Activated CD4-positive, CD25-positive, alpha-beta regulatory T cell treated with anti-CD3 and anti-CD28 coated beads, Interleukin-2, amount 50 U/mL, for 72 hours (primary cell): ENCODE results near the gene ANKUB1.

Experiments used
- DNase-seq: peaks from one replicate; pipeline ENCODE4 v3.0.0; 2021

The ANKUB1 gene

GRCh38 chr3:149808209-149808829 lies 16.0 kb upstream of the ANKUB1 start:
- DNase-seq = peak; percentile 39

GRCh38 chr3:149806171-149806778 lies 13.9 kb upstream of the ANKUB1 start:
- no peak for DNase-seq

- no peak for DNase-seq
Observed at GRCh38 chr3:149801639-149802038, 9.3 kb upstream of the ANKUB1 start.

- no peak for DNase-seq
Observed at GRCh38 chr3:149801195-149801594, 8.8 kb upstream of the ANKUB1 start.

GRCh38 chr3:149800693-149801092 lies 8.3 kb upstream of the ANKUB1 start:
- no peak for DNase-seq

GRCh38 chr3:149796026-149796425 lies 3.7 kb upstream of the ANKUB1 start:
- DNase-seq = no peak

GRCh38 chr3:149790698-149791097 lies 1.7 kb downstream of the ANKUB1 start:
- DNase-seq = no peak

DNA sequence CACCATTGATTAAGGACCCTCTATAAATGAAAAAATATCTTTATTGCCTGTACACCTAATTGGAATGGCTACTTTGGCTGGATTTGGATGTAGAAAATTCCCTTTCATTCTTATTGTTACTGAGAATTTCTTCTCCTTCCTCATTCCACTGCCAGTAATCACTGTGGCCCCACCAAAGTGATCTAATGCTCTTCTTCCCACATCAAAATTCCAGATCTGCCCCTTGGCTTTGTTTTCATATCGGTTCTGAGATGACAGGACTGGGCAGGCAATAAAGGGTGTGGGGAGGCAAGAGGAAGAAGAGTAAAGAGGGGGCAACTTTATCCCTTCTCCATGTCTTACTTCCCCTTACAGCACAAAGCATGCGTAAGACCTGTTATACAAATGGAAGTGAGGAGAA lies 2.1 kb downstream of the ANKUB1 start:
- DNase-seq = no peak

GRCh38 chr3:149784064-149784704 lies 8.2 kb downstream of the ANKUB1 start:
- no peak for DNase-seq

GRCh38 chr3:149783576-149783975 lies 8.8 kb downstream of the ANKUB1 start:
- DNase-seq = no peak

DNA sequence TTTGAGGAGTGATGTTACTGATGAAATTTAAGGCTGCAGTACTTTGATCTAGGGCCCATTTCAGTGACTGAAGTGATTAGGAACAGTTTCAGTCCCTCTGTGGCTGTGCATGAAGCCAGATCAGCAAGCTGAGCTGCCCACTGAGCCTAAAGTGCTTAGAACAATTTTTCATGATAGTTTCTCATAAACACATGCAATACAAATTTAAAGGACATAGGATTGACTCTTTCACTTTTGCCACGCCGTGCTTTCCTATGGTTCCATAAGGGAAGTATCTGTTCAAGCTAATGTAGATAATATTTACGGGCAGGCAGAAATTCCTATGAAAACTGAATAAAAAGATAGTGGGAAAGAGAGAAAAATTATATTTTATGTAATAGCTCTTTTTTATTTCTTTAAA lies 10.6 kb downstream of the ANKUB1 start:
- DNase-seq = no peak

DNA sequence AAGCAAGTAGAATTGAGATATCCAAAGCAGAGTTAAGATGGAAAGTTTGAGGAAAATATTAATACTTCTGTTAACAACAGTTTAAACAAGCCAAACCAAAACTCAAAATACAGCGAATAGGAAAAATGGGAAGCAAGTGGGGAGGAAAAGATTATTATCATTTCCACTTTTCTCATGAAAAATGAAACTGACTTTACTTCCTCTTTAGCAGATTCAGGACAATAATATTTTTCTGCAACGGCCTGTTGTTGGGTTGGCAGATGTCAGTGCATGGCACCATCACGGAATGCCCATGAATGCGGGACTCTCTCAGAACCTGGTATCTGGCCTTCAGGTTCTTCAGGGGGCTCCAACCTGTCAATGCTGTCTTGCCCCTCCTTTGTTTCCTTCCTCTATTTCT lies 11.1 kb downstream of the ANKUB1 start:
- no peak for DNase-seq

DNA sequence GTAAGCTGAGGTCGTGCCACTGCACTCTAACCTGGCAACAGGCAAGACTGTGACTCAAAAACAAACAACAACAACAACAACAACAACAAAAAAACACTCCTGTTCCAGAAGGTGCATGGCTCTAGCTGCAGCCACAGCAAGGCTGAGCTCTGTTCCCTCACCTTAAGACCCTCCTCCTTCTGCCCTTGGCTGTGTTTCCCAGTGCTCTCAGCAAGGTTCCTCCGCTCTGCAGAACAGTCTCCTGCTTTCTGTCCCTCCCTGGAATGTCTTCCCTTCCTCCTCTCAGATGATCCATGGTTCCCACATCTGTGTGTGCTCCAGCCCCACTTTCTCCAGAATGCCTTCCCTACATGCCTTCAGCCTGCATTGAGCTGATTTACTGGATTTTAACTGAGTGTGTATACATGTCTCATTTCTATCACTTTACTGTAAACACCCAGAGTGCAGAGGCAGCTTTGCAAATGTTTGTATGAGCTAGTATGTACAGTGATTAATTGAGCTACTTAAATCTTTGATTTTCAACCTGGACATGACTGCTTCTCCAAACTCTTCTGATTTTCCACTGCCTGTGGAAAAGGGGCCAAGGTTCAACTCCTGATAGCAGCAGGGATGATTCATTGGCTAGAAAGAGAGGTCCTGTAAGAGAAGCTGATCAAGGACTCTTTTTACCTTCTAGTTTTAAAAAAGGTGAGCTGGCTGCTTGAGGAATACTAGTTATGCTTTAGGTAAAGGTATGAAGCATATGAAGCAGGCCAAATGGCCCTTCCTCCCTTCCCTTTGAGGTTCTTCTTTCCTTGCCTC lies 14.7 kb downstream of the ANKUB1 start:
- DNase-seq = no peak

GRCh38 chr3:149776170-149776569 lies 16.2 kb downstream of the ANKUB1 start:
- DNase-seq = no peak

DNA sequence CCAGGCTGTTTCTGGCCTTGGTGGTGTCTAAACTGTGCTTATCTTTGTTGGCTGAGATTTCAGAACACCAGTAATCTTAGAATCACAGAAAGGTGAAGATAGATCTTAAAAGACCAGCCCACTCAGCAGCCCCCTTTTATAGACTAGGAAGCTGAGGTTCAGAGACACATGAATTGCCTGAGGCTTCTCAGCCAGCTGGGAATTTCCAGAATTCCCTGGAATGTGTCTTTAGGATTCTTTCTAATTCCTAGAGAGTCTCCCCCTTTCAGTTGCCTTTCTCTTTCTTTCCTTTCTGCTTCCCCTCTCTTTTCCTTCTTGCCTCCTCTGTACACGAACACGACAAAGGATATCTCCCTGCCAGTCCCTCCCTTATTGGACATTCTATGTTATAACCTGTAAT lies 19.5 kb downstream of the ANKUB1 start:
- DNase-seq = no peak

DNA sequence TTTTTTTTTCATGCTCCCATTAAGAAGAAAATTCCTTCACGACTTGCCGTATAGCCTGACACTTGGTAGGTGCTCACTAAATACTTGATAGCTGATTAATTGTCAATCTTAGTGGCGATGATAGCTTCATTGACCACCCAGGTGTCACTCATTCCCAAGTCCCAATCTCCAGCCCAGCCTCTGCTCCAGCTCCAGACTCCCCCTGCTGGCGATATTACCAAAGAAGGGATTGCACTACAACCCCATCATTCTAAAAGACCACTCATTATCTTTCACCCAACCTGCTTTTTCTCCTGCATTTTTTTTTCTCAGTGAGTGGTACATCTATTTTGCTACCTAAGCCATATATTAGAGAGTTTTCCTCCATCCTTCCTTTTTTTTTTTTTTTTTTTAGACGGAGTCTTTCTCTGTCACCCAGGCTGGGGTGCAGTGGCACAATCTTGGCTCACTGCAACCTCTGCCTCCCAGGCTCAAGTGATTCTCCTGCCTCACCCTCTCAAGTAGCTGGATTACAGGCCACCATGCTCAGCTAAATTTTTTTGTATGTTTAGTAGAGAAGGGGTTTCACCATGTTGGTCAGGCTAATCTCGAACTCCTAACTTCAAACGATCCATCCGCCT lies 20.6 kb downstream of the ANKUB1 start:
- DNase-seq = no peak

DNA sequence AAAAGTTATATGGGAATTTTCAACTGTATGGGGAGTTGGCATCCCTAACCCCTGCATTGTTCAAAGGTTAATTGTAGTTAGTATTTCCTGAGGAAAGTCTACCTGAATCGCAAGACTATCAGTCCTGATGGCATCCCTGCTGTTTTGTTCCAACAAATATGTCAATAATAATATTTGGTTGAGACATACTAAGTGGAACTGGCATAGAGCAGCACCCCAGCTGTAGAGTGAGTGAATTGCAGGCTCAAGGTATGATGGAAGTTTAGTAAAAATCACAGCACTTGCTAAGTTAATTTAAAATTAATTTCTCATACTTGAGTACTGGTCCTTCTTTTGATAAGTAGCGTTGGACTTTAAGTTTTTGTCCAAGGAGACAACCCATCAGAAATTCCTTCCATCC lies 22.1 kb downstream of the ANKUB1 start:
- no peak for DNase-seq

GRCh38 chr3:149768704-149769103 lies 23.6 kb downstream of the ANKUB1 start:
- DNase-seq = no peak

DNA sequence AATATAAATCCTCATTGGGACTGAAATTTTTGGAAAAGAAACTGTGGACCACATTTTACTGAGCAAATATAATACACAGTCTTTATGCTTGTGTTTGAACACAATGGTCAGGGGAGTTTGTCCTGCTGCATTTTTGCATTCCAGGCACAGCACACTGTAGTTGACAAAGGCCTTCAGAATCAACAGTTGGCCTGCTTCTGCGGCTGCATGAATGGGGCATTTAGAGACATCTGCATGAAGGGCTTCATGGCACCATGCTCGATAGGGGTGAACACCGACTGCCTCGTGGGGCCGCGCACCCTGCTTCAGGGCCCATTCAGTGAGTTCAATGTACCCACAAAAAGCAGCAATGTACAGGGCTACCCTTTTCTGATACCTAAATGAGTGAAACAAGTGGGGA lies 24.6 kb downstream of the ANKUB1 start:
- no peak for DNase-seq

DNA sequence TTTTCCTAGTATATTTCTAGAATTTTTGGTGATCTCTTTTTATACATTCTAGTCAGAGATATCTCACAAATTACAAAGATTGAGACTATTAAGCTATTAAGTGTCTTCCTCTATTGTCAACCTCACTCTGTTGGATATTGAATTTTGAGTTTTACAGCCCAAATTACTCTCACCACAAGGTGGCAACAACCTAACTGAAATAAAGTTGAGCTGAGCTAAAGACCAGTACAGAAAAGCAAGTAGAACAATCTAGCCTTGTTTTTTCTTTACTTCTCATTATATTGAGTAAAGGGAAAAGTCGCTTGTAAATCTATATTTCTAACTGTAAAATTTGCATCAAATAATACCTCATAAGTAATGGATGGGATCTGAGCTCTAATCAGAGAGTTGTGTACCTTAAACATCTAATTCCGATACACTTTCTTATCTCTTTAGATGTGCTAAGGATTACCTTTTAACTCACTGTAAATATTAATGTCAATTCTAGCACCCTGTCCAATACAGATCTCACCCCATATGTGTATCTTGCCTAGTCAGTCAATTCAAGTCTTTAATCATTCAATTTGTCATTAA lies 26.5 kb downstream of the ANKUB1 start:
- DNase-seq = no peak

- DNase-seq = no peak
Observed at GRCh38 chr3:149764302-149764701, 28.1 kb downstream of the ANKUB1 start.

- no peak for DNase-seq
Observed at GRCh38 chr3:149763565-149764195, 28.7 kb downstream of the ANKUB1 start.
